ENCODE results near the gene LYRM9. TPM values are rescaled to one million over a fixed set of nuclear protein-coding genes. Genes with fewer than 3 reads are reported as not detected.

LYRM9 gene
- total and polyA plus RNA-seq, 9 of the 15 experiments (the other 6 are each of a cell fraction or from before 2014, with no cell fraction given) = 0.98 to 4.7 (median 1.8) TPM

- no peak for TF ChIP-seq MED1 (CRISPR knock-in tag; IDR thresholded peaks at IDR 0.05; ENCODE audit: borderline replicate concordance)
- peak; percentile 72 for TF ChIP-seq RBFOX2 (IDR thresholded peaks at IDR 0.05; ENCODE audit: low read depth, low read length)
- TF ChIP-seq DMBX1 (CRISPR knock-in tag; IDR thresholded peaks at IDR 0.05; ENCODE audit: borderline replicate concordance) = no peak
- no peak for TF ChIP-seq GTF2A2 (tag; IDR thresholded peaks at IDR 0.05)
- TF ChIP-seq GTF2F1 (IDR thresholded peaks at IDR 0.05; ENCODE audit: low read depth, low read length) = no peak
- no peak for TF ChIP-seq ZBTB2 (IDR thresholded peaks at IDR 0.05)
- peak; percentile 52; the same call in 1 of the 2 replicates for TF ChIP-seq POLR2A (conservative IDR thresholded peaks at IDR 0.05)
- TF ChIP-seq ZC3H8 (IDR thresholded peaks at IDR 0.05) = no peak
- TF ChIP-seq IRF9 (tag; IDR thresholded peaks at IDR 0.05) = no peak
- no peak for TF ChIP-seq RAD51 (IDR thresholded peaks at IDR 0.05; ENCODE audit: borderline replicate concordance, low read depth)
- no peak for TF ChIP-seq CBFA2T2 (conservative IDR thresholded peaks at IDR 0.05)
- TF ChIP-seq DEAF1 (CRISPR knock-in tag; IDR thresholded peaks at IDR 0.05) = 0 out of 2 replicates have a peak, but pooled peaks have one; percentile 15
- TF ChIP-seq SMAD4 (CRISPR knock-in tag; conservative IDR thresholded peaks at IDR 0.05) = peak; percentile 67; the same call in 1 of the 2 replicates
- no peak for TF ChIP-seq PHTF2 (CRISPR knock-in tag; IDR thresholded peaks at IDR 0.05)
- TF ChIP-seq DDX20 (tag; IDR thresholded peaks at IDR 0.05; ENCODE audit: low read depth) = no peak
- TF ChIP-seq TBL1XR1 (IDR thresholded peaks at IDR 0.05; ENCODE audit: low read length in 2 of 2) = no peak; a peak in 1 of 4 replicates
- TF ChIP-seq PCBP1 (IDR thresholded peaks at IDR 0.05; ENCODE audit: low read depth, low read length, poor library complexity, severe bottlenecking) = no peak
- no peak for TF ChIP-seq ZNF277 (CRISPR knock-in tag; IDR thresholded peaks at IDR 0.05; ENCODE audit: borderline replicate concordance)
These were observed at the start of gene LYRM9 (continued) for GRCh38 chr17:27892866-27893769.

Measured in K562 (cell line).